ENCODE measurements around the gene ATMIN. TPM values are rescaled to one million over a fixed set of nuclear protein-coding genes. Genes with fewer than 3 reads are reported as not detected.

Gene ATMIN
- total and polyA plus RNA-seq, 10 of the 15 experiments (the other 5 are each of a cell fraction or from before 2014, with no cell fraction given) = 5.2 to 28.9 (median 18.3) TPM

DNA sequence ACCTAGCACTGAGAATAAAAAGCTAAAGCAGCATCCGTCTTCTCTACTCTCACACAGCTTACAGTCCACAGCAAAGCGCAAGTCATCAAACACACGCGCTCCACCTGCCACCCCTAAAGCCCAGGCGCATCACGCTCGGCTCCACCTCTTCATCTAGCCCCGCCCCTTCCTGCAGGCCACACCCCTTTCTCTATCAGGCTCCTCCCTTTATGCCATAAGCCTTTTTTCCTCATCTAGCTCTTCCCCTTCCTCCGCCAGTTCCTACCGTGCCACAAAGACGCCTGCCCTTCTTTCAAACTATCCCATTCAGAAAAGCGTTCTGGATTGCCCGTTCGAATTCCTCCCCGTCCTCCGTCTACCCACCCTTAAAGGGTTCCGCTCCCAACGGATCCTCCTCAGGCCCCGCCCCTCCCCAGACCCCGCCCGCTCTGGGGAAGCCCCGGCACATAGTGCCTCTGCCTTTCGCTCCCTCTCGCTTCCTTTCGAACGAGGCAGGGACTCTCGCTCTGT, 41.0 kb downstream of the ATMIN start (continued):
- TF ChIP-seq, protein P1, sequence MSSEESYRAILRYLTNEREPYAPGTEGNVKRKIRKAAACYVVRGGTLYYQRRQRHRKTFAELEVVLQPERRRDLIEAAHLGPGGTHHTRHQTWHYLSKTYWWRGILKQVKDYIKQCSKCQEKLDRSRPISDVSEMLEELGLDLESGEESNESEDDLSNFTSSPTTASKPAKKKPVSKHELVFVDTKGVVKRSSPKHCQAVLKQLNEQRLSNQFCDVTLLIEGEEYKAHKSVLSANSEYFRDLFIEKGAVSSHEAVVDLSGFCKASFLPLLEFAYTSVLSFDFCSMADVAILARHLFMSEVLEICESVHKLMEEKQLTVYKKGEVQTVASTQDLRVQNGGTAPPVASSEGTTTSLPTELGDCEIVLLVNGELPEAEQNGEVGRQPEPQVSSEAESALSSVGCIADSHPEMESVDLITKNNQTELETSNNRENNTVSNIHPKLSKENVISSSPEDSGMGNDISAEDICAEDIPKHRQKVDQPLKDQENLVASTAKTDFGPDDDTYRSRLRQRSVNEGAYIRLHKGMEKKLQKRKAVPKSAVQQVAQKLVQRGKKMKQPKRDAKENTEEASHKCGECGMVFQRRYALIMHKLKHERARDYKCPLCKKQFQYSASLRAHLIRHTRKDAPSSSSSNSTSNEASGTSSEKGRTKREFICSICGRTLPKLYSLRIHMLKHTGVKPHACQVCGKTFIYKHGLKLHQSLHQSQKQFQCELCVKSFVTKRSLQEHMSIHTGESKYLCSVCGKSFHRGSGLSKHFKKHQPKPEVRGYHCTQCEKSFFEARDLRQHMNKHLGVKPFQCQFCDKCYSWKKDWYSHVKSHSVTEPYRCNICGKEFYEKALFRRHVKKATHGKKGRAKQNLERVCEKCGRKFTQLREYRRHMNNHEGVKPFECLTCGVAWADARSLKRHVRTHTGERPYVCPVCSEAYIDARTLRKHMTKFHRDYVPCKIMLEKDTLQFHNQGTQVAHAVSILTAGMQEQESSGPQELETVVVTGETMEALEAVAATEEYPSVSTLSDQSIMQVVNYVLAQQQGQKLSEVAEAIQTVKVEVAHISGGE (CRISPR knock-in tag; IDR thresholded peaks at IDR 0.05) = peak; percentile 74
- 0 out of 2 replicates have a peak, but pooled peaks have one; percentile 13 for TF ChIP-seq RELB (IDR thresholded peaks at IDR 0.05; ENCODE audit: low read depth)
- TF ChIP-seq MLLT1 (IDR thresholded peaks at IDR 0.05) = peak; percentile 89; the same call in 1 of the 2 replicates
- no peak for TF ChIP-seq MYB (IDR thresholded peaks at IDR 0.05; ENCODE audit: borderline replicate concordance, low read depth, low read length)
